Testis (tissue), 2 donors: Measurements from ENCODE around the gene FAXDC2.

Source experiments
- POLR2A ChIP-seq: fragments of 450-650 bp; IDR thresholded peaks from one replicate; pipeline ENCODE4 v1.6.1; 2017; ENCODE audit warnings: antibody characterized with exemption, mild to moderate bottlenecking, moderate library complexity
- TF ChIP-seq, protein P1 (sequence below), 3 experiments: fragments of 450-650 bp in 2 of 3; fragments of 200-600 bp in 1 of 3; sonication (generic) in 1 of 3; IDR thresholded peaks; one replicate each; pipeline ENCODE4 v1.5.1; 2016 to 2019; ENCODE audit warnings: antibody characterized with exemption in 3 of 3, mild to moderate bottlenecking in 2 of 3, moderate library complexity in 1 of 3

DNA sequence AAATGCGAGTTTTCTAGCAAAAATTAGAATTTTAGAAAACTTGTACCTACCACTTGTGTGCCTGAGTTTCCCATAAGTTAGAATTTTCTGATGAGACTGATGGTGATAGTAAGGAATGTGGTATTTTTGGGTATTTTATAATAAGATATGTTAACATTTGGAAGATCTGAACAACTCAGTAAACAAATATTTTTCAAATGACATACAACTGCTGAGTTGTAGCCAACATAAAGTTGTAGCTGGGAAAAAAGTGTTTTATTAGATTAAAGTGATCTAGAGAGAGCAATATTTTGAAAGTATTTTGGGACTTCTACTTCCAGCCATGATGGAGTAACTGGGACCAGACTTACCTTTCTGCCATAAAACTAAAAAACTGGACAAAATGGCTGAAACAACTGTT lies 49.7 kb upstream of the FAXDC2 start:
- TF ChIP-seq, protein P1, sequence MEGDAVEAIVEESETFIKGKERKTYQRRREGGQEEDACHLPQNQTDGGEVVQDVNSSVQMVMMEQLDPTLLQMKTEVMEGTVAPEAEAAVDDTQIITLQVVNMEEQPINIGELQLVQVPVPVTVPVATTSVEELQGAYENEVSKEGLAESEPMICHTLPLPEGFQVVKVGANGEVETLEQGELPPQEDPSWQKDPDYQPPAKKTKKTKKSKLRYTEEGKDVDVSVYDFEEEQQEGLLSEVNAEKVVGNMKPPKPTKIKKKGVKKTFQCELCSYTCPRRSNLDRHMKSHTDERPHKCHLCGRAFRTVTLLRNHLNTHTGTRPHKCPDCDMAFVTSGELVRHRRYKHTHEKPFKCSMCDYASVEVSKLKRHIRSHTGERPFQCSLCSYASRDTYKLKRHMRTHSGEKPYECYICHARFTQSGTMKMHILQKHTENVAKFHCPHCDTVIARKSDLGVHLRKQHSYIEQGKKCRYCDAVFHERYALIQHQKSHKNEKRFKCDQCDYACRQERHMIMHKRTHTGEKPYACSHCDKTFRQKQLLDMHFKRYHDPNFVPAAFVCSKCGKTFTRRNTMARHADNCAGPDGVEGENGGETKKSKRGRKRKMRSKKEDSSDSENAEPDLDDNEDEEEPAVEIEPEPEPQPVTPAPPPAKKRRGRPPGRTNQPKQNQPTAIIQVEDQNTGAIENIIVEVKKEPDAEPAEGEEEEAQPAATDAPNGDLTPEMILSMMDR (IDR thresholded peaks at IDR 0.05): no peak
- no peak for TF ChIP-seq POLR2A
